Measurements from ENCODE around the gene LCN12. TPM values are rescaled to one million over a fixed set of nuclear protein-coding genes. Genes with fewer than 3 reads are reported as not detected.
A peak's percentile ranks its signal among the peaks of the same experiment; 100 is the strongest.

LCN12 gene
- total RNA-seq, 1 donor = 0.86 TPM

DNA sequence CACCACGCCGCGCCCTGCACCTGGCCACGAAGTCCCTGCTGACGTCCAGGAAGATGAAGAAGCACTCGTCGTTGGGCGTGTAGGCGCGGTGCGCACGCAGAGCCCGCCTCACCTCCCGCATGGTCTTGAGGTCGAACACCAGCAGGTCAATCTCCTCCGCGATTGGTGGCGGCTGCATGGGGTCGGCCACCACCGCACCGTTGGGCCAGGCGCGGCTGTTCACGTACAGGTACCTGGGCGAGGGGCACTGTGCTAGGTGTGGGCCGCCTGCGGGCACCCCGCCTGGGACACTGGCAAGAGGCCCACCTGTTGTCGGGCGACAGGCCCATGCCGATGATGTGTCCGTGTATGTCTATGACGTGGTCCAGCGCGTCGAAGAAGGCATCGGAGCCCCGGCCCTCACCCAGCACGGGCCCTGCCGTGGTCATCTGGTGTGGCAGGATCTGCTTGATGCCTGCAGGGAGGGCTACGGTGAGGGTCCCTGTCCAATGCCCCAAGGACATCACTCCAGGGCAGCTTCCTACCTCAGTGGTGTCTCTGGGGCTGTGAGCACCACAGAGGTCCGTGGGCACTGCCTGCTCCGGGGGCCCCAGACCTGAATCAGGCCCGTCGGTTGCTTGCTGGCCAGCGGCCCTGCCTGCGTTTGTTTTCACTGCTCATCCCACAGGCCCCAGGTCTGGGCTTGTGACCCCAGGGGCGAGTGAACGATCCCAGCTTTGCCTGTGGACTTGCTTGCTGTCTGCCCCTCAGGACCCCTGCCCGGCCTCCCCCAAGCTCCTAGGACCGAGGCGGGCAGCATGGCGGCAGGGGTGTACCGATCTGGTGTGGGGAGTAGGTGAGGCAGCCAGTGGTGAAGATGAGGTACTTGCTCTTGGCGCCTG lies 10.6 kb upstream of the LCN12 start:
- no peak for DNase-seq (ENCODE audit: low read depth)
- TF ChIP-seq, protein P1, sequence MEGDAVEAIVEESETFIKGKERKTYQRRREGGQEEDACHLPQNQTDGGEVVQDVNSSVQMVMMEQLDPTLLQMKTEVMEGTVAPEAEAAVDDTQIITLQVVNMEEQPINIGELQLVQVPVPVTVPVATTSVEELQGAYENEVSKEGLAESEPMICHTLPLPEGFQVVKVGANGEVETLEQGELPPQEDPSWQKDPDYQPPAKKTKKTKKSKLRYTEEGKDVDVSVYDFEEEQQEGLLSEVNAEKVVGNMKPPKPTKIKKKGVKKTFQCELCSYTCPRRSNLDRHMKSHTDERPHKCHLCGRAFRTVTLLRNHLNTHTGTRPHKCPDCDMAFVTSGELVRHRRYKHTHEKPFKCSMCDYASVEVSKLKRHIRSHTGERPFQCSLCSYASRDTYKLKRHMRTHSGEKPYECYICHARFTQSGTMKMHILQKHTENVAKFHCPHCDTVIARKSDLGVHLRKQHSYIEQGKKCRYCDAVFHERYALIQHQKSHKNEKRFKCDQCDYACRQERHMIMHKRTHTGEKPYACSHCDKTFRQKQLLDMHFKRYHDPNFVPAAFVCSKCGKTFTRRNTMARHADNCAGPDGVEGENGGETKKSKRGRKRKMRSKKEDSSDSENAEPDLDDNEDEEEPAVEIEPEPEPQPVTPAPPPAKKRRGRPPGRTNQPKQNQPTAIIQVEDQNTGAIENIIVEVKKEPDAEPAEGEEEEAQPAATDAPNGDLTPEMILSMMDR (IDR thresholded peaks at IDR 0.05; ENCODE audit: insufficient read depth, low read depth, low read length) = no peak
- H3K4me3 ChIP-seq (ENCODE audit: low read depth, low read length) = no peak overlapping the region

DNA sequence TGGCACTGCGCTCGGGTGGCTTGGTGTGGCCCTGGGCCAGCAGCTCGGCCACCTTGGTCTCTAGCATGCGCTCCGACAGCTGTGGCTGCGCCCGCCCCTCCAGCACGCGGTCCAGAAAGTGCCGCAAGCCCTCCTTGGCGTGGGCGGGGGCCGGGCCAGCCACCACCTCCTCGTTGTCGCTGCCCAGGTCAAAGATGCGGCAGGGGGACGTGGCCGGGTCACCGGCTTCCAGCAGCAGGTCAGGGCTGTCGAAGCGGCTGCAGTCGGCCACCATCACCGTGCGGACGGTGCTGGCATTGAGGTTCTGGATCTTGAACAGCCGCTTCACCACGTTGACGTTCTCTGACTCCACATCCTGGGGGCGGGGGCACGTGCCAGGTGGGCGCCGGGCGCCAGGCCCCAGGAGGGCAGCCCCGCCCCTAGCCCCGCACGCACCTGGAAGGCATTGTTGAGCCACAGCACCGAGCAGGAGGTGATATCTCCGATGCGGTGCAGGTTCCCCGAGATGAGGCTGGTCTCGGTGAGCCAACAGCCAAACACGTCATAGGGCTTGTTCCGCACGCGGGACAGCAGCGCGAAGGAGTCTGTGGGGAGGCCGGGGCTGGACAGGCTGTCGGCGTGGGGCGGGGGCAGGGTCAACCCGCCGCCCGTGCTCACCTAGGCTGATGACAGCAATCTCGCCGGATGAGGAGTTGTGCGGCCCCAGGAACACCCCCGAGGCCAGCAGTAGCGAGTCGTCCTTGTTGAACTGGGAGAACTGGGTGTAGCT lies 9.8 kb upstream of the LCN12 start:
- TF ChIP-seq, protein P1 (IDR thresholded peaks at IDR 0.05; ENCODE audit: insufficient read depth, low read depth, low read length) = no peak
- H3K4me3 ChIP-seq (ENCODE audit: low read depth, low read length) = no peak overlapping the region
- no peak for DNase-seq (ENCODE audit: low read depth)

DNA sequence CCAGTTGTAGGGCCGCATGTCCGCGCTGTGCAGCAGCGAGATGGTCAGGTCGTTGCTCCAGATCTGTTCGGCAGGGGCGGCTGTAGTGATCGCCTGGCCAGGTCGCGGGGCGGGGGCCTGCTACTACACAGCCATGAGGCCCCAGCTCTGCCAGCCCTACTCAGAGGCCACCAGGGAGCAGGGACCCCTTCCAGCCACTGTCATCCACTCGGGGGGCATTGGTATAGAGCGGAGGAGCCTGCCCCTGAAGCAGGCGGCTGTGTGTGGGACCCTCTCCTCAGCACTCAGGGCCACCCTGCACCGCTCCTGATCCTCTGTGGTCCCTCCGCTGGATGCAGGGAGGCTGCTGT lies 9.2 kb upstream of the LCN12 start:
- TF ChIP-seq, protein P1 (IDR thresholded peaks at IDR 0.05; ENCODE audit: insufficient read depth, low read depth, low read length) = no peak
- peak overlapping the region; percentile 84 for H3K4me3 ChIP-seq (ENCODE audit: low read depth, low read length)

DNA sequence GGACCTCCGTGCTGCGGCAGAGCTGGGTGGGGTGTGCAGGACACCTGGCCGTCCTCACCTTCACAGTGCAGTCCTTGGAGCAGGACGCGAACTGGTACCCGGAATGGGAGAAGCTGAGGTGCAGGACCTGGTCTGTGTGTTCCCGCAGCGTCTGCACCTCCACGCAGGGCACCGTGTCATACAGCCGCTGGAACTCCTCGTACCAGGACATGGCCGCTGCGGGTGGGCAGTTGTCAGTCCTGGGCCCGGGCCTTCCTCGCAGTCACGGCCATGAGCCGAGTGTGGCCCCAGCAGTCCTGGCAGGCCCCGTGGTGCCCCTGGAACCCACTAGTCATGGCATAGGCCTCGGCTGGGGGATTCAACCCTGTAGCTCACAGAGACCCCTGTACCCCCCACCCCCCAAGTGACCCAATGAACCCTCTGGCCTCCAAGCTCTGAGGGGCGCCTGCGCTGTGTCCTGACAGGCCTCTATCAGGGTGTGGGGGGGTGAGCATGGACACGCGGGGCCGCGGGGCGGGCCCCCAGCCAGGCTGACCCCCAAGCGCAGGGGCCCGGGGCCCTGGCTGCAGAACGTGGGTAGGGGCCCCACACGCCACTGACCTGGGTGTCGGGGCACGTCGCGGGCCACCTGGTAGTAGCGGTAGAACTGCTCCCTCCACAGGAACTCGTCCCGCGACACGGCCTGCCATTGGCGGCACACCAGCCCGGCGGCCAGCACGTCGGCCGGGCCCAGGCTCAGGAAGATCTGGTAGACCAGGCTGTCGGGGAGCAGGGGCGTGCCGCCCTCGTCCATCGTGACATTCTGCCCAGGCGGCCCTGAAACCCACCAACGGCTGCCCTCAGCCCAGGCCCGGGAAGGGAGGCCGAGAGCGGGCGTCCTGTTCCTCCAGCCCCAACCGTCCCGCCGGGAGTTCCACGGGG lies 8.5 kb upstream of the LCN12 start:
- peak; percentile 32 for DNase-seq (ENCODE audit: low read depth)
- H3K4me3 ChIP-seq (ENCODE audit: low read depth, low read length) = peak overlapping the region; percentile 84
- TF ChIP-seq, protein P1 (IDR thresholded peaks at IDR 0.05; ENCODE audit: insufficient read depth, low read depth, low read length) = no peak

More for the DNA sequence above, 9.2 kb upstream of the LCN12 start:
- no peak for DNase-seq (ENCODE audit: low read depth)

DNA sequence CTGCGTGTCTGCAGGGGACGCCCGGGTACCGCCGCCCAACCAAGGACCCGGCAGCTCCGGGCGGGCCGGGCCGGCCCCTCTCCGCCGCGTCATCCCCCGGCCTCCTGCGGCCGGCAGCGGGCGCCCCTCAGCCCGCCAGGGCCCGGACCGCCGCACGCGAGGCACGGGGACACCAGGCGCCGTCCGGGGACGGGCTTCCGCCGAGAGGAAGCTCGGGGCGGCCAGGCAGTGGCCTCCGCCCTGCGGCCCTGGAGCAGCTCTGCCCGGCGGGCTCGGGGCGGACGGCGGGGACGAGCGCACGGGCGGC lies 7.9 kb upstream of the LCN12 start:
- peak overlapping the region; percentile 84 for H3K4me3 ChIP-seq (ENCODE audit: low read depth, low read length)
- TF ChIP-seq, protein P1 (IDR thresholded peaks at IDR 0.05; ENCODE audit: insufficient read depth, low read depth, low read length) = no peak
- peak; percentile 65 for DNase-seq (ENCODE audit: low read depth)

DNA sequence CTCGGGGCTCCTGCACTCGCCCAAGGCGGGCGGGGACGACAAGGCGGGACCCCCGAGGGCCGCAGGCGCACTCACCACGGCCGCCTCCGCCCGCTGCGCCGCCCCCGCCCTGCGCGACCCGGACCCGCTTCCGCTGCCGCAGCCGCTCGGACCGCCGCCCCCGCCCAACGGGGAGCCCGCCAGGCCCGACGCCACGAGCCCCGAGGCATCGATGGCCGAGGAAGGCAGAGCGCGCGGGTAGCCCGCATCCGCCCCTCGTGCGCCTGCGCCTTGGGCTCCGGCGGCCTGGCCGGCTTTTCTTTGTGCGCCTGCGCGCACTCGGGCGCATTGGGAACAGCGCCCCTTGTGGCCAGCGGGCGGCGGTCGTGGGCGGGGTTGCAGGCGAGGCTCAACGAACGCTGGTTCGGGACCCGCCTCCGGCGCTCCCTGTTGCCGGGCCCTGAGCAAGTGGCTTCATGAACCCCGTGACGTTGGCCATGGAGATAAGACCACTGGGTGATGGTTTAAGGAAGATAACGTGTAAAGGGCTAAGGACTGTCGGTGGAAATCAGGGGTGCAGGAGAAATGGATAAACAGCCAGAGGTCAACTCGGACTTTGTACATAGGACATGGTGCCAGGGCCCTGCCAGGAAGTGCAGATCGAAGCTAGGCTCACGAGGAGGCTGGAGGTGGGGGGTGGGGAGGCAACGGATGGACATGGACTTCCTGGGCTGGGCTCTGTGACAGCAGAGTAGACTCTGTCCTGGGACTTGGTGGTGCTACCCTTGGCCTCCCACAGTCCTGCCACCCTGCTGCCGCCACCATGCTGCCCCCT lies 7.3 kb upstream of the LCN12 start, which contains the start of the genes C8G and FBXW5:
C8G (plus strand) TSS at position 725 of the 814 bp plus-strand sequence; CDS start at position 803, 78 bp downstream.
FBXW5 (minus strand) TSS at position 220 of the 814 bp plus-strand sequence. CDS start 655 bp downstream, outside the sequence.
- TF ChIP-seq, protein P1 (IDR thresholded peaks at IDR 0.05; ENCODE audit: insufficient read depth, low read depth, low read length) = peak; percentile 92
- H3K4me3 ChIP-seq (ENCODE audit: low read depth, low read length) = peak within 1 kb of the TSS; percentile 84
- peak; percentile 93 for DNase-seq (ENCODE audit: low read depth)

Data from fibroblast of villous mesenchyme (primary cell).